ENCODE measurements around the gene ADARB2.

Gene ADARB2

GRCh38 chr10:1132584-1132983 is 604.7 kb downstream of the ADARB2 start:
- no peak for DNase-seq

- DNase-seq = no peak
Measured at GRCh38 chr10:1130995-1131790, 606.1 kb downstream of the ADARB2 start.

- no peak for DNase-seq
Measured at GRCh38 chr10:1130226-1130625, 607.1 kb downstream of the ADARB2 start.

- no peak for DNase-seq
Measured at GRCh38 chr10:1128649-1129048, 608.7 kb downstream of the ADARB2 start.

- no peak for DNase-seq
Measured at GRCh38 chr10:1128115-1128514, 609.2 kb downstream of the ADARB2 start.

GRCh38 chr10:1127629-1128028 is 609.7 kb downstream of the ADARB2 start:
- DNase-seq = no peak
